Mesodermal cell (in vitro differentiated cells): ENCODE results near the gene SLC22A23.

Experiments
- H3K27ac ChIP-seq: 2 replicates; pipeline ENCODE4 v1.7.0; 2013; ENCODE audit warnings: mild to moderate bottlenecking, low read depth, low read length, moderate library complexity; ENCODE audit not compliant: severe bottlenecking
- H3K36me3 ChIP-seq: 2 replicates; pipeline ENCODE4 v1.7.1; 2013; ENCODE audit warnings: mild to moderate bottlenecking, low read length, moderate library complexity; ENCODE audit not compliant: control insufficient read depth, insufficient read depth
- H3K4me1 ChIP-seq: one replicate; pipeline ENCODE4 v1.7.1; 2013; ENCODE audit warnings: mild to moderate bottlenecking, low read length; ENCODE audit not compliant: insufficient read depth, control insufficient read depth, poor library complexity, severe bottlenecking
- H3K4me3 ChIP-seq: 2 replicates; pipeline ENCODE4 v1.7.0; 2013; ENCODE audit warnings: low read length, control low read depth, mild to moderate bottlenecking; ENCODE audit not compliant: insufficient read depth, poor library complexity, severe bottlenecking; ENCODE audit errors: extremely low read depth
- H3K9me3 ChIP-seq: 2 replicates; pipeline ENCODE4 v1.7.1; 2013; ENCODE audit warnings: mild to moderate bottlenecking, low read length, moderate library complexity; ENCODE audit not compliant: control insufficient read depth
- WGBS, 2 experiments: methylation state at CpG; one replicate each; pipeline ENCODE4 v1.1.5; 2013; ENCODE audit warnings: missing lambda C conversion rate in 2 of 2; ENCODE audit not compliant: insufficient coverage in 2 of 2; 5-methylcytosine and 5-hydroxymethylcytosine counted together

SLC22A23 gene

GRCh38 chr6:3410385-3411360 lies 46.2 kb downstream of the SLC22A23 start:
- Histone ChIP-seq H3K4me1 (peaks cover 8% of the 10 kb centered on the region), H3K27ac (no peak overlapping the region), H3K9me3 (peaks cover 6% of the 10 kb centered on the region), H3K4me3 (no peak overlapping the region), H3K36me3 (no peaks in the 10 kb centered on the region)
- 54 to 63% methylated on average over 11 to 12 of the region's 15 CpGs for whole genome bisulfite sequencing, 2 experiments

- H3K27ac ChIP-seq = no peak overlapping the region
- no peaks in the 10 kb centered on the region for H3K36me3 ChIP-seq
- H3K4me3 ChIP-seq = no peak overlapping the region
- peaks cover 6% of the 10 kb centered on the region for H3K9me3 ChIP-seq
- 71 to 74% methylated on average over 12 to 13 of the region's 13 CpGs for WGBS, 2 experiments
- H3K4me1 ChIP-seq = peaks cover 3% of the 10 kb centered on the region
Measured at GRCh38 chr6:3409699-3410384, 47.0 kb downstream of the SLC22A23 start.

- H3K4me1 ChIP-seq = no peaks in the 10 kb centered on the region
- H3K27ac ChIP-seq = no peak overlapping the region
- WGBS, 2 experiments = 80 to 92% methylated on average over 4 to 5 of the region's 7 CpGs
- no peak overlapping the region for H3K4me3 ChIP-seq
- peaks cover 6% of the 10 kb centered on the region for H3K9me3 ChIP-seq
- no peaks in the 10 kb centered on the region for H3K36me3 ChIP-seq
Measured at GRCh38 chr6:3408665-3409064, 48.2 kb downstream of the SLC22A23 start.

- Histone ChIP-seq H3K36me3 (no peaks in the 10 kb centered on the region), H3K9me3 (peaks cover 6% of the 10 kb centered on the region), H3K4me3 (no peak overlapping the region), H3K27ac (no peak overlapping the region), H3K4me1 (peaks cover 4% of the 10 kb centered on the region)
Measured at GRCh38 chr6:3407840-3408239, 49.0 kb downstream of the SLC22A23 start.

- Histone ChIP-seq H3K36me3 (no peaks in the 10 kb centered on the region), H3K9me3 (peaks cover 3% of the 10 kb centered on the region), H3K27ac (no peak overlapping the region), H3K4me1 (peaks cover 4% of the 10 kb centered on the region), H3K4me3 (no peak overlapping the region)
- 92 to 94% methylated on average over 2 of the region's 3 CpGs for WGBS, 2 experiments
Measured at GRCh38 chr6:3406891-3407809, 49.7 kb downstream of the SLC22A23 start.

GRCh38 chr6:3406362-3406821 lies 50.5 kb downstream of the SLC22A23 start:
- 83% methylated on average over 1 of the region's 9 CpGs; no CpG with 5 or more reads in 1 of the 2 experiments for WGBS, 2 experiments
- H3K4me1 ChIP-seq = peaks cover 4% of the 10 kb centered on the region
- no peaks in the 10 kb centered on the region for H3K9me3 ChIP-seq

GRCh38 chr6:3405679-3406078 lies 51.2 kb downstream of the SLC22A23 start:
- no peaks in the 10 kb centered on the region for H3K9me3 ChIP-seq
- peaks cover 4% of the 10 kb centered on the region for H3K4me1 ChIP-seq
- no peak overlapping the region for H3K4me3 ChIP-seq
- H3K27ac ChIP-seq = no peak overlapping the region
- no peaks in the 10 kb centered on the region for H3K36me3 ChIP-seq

More at GRCh38 chr6:3406362-3406821, 50.5 kb downstream of the SLC22A23 start:
- Histone ChIP-seq H3K27ac (no peak overlapping the region), H3K36me3 (no peaks in the 10 kb centered on the region), H3K4me3 (no peak overlapping the region)

GRCh38 chr6:3405182-3405518 lies 51.7 kb downstream of the SLC22A23 start:
- peaks cover 4% of the 10 kb centered on the region for H3K4me1 ChIP-seq
- 88 to 95% methylated on average over 11 of the region's 11 CpGs for whole genome bisulfite sequencing, 2 experiments
- no peak overlapping the region for H3K4me3 ChIP-seq
- no peak overlapping the region for H3K27ac ChIP-seq
- H3K36me3 ChIP-seq = no peaks in the 10 kb centered on the region
- no peaks in the 10 kb centered on the region for H3K9me3 ChIP-seq

- Histone ChIP-seq H3K36me3 (no peaks in the 10 kb centered on the region), H3K27ac (no peak overlapping the region), H3K4me1 (peaks cover 4% of the 10 kb centered on the region), H3K4me3 (no peak overlapping the region), H3K9me3 (no peaks in the 10 kb centered on the region)
- WGBS, 2 experiments = 88 to 91% methylated on average over 8 to 9 of the region's 13 CpGs
Measured at GRCh38 chr6:3403238-3404173, 53.3 kb downstream of the SLC22A23 start.
